ENCODE measurements around the gene BFSP2.
"Not testable (repeated sequence)": the region's sequence is repeated elsewhere in the genome, so short reads cannot be mapped to it uniquely, and the experiment has no call there.

BFSP2 gene

DNA sequence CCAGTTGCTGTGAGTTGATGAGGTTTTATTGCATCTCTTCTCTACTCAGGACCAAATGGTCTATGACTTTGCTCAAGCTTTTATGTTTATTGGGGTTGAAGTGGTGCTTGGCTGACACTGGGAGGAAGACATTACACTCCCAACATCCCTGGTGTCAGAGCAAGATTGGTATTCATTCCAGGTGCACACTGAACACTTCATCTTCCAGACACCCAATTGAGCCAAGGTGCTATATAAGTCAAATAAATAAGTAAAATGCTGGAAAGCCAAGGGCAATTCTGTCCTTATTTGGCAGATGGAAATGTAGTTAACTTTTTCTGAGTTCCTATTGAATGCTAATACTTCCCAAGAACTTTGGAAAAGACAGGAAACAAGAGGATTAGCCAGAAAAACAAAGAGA is 120.4 kb downstream of the BFSP2 start:
- DNase-seq (ENCODE audit: low read depth in 2 of 2) = no peak

DNA sequence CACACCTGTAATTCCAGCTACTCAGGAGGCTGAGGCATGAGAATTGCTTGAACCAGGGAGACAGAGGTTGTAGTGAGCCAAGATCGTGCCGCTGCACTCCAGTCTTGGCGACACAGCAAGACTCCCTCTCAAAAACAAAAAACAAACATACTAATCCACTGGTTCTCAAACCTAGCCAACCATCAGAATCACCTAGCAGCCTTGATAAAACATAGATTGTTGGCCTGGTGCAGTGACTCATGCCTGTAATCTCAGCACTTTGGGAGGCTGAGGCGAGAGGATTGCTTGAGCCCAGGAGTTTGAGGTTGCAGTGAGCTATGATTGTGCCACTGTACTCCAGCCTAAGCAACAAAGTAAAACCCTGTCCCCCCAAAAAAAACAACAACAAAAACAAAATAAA is 121.1 kb downstream of the BFSP2 start:
- DNase-seq (ENCODE audit: low read depth in 2 of 2) = not testable (repeated sequence)

DNA sequence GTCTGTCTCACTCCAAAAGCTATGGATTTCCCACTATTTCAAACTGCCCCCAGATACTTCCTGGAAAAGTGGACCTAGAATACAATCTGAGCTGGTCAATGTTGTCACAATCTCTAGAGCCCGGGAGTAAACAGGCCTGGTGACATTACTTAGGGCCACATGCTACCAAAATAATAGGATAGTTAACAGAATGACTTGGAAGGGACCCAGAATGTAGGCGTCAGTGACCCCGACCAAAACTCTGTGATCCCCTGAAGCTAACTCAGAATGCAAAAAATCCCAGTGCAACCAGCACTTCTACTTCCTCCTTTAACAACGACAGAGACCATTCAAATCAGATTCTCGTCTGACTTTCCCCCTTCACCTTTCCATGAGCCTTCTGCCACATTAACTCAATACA is 122.1 kb downstream of the BFSP2 start:
- no peak for DNase-seq (ENCODE audit: low read depth in 2 of 2)

DNA sequence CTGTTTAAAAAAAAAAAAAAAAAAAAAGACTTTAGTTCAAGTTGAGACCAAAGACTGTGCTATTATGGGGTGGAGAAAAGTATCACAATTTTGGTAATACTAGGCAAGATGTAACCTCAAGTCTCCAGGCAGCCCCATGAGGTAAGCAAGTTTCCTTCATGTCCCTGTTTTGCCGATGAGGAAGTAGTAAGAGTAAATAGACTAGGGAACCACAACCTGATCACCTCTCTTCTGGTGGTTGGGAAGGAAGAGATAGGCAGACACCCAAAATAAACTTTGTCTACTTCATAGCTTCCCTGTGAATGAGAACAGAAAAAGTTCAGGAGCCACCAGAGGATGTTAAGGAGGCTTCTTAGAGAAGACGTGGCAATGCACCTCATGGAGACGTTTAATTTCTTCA is 123.9 kb downstream of the BFSP2 start:
- DNase-seq (ENCODE audit: low read depth in 2 of 2) = not testable (repeated sequence)

Measured in stimulated activated CD8-positive, alpha-beta memory T cell treated with anti-CD3 and anti-CD28 coated beads, Interleukin-15, amount 100 ng/mL, for 4 hours (primary cell).